B cell (primary cell): ENCODE measurements around the gene ADARB2. TPM values are rescaled to one million over a fixed set of nuclear protein-coding genes. Genes with fewer than 3 reads are reported as not detected.

Experiments used
- ATAC-seq: fragments of 200-7000 bp; cut with Tn5 transposase; one replicate; pipeline ENCODE4 v1.10.0; 2021; ENCODE audit warnings: low read depth, mild to moderate bottlenecking, moderate number of reproducible peaks, moderate library complexity
- CTCF ChIA-PET: fragments of 350-600 bp; sonication (Branson Sonifier 250); formaldehyde crosslinking; loops from one replicate; lab custom pipeline; 2021; ENCODE audit warnings: antibody characterized with exemption, inconsistent platforms; lab: Charles Lee
- POLR2A ChIA-PET: fragments of 350-600 bp; sonication (Branson Sonifier 250); formaldehyde crosslinking; loops from one replicate; lab custom pipeline; 2021; ENCODE audit warnings: antibody characterized with exemption; lab: Charles Lee
- DNase-seq: peaks from one replicate; pipeline ENCODE4 v3.0.0; 2013
- H2AFZ ChIP-seq: 2 replicates; pipeline ENCODE4 v1.6.1; 2012; ENCODE audit warnings: mild to moderate bottlenecking, low read depth, low read length; ENCODE audit not compliant: insufficient read depth, poor library complexity, severe bottlenecking
- H3K27ac ChIP-seq, 2 donors: 1 replicate in 1 of 2; 2 replicates in 1 of 2; pipeline ENCODE4 v1.5.1; 2012 to 2013; ENCODE audit warnings: low read length in 2 of 2, mild to moderate bottlenecking in 2 of 2, moderate library complexity in 1 of 2
- H3K27me3 ChIP-seq, 4 experiments: fragments of 200-600 bp in 1 of 4; sonication (generic) in 1 of 4; replicated peaks in 1 of 4; 1 replicate in 2 of 4; 2 replicates in 2 of 4; pipeline versions ENCODE4 v1.6.1 to v1.7.0; 2013 to 2016; ENCODE audit warnings: low read length in 3 of 4, mild to moderate bottlenecking in 2 of 4, mixed read lengths in 1 of 4, moderate library complexity in 1 of 4; ENCODE audit not compliant: insufficient read depth in 4 of 4, control insufficient read depth in 3 of 4; ENCODE audit errors: control extremely low read depth in 1 of 4
- H3K36me3 ChIP-seq, 2 experiments: replicated peaks in 1 of 2; 1 replicate in 1 of 2; 2 replicates in 1 of 2; pipeline versions ENCODE4 v1.6.1 to v1.7.1; 2013; ENCODE audit warnings: low read length in 1 of 2; ENCODE audit not compliant: insufficient read depth in 2 of 2, control insufficient read depth in 1 of 2; ENCODE audit errors: control extremely low read depth in 1 of 2, extremely low read depth in 1 of 2
- H3K4me1 ChIP-seq, 2 donors: fragments of 200-600 bp in 1 of 2; sonication (generic) in 1 of 2; 1 replicate in 1 of 2; 2 replicates in 1 of 2; pipeline versions ENCODE4 v1.5.1 to v1.6.1; 2013 to 2017; ENCODE audit warnings: low read length in 2 of 2; ENCODE audit not compliant: control insufficient read depth in 2 of 2, insufficient read depth in 2 of 2
- H3K4me2 ChIP-seq: replicated peaks from 2 replicates; pipeline ENCODE3; 2012; ENCODE audit warnings: mild to moderate bottlenecking, low read depth, low read length; ENCODE audit not compliant: poor library complexity, severe bottlenecking
- H3K4me3 ChIP-seq, 5 experiments: fragments of 200-600 bp in 1 of 5; sonication (generic) in 1 of 5; 1 replicate in 3 of 5; 2 replicates in 2 of 5; pipeline versions ENCODE4 v1.5.1 to v1.7.0; 2011 to 2016; ENCODE audit warnings: low read length in 4 of 5, mild to moderate bottlenecking in 4 of 5, low read depth in 2 of 5, control low read depth in 1 of 5, moderate library complexity in 1 of 5; ENCODE audit not compliant: insufficient read depth in 1 of 5; ENCODE audit errors: control extremely low read depth in 1 of 5, extremely low read depth in 1 of 5
- H3K79me2 ChIP-seq: fragments of 200-600 bp; sonication (generic); one replicate; pipeline ENCODE4 v1.6.0; 2016; ENCODE audit warnings: low read length; ENCODE audit not compliant: control insufficient read depth, insufficient read depth
- H3K9ac ChIP-seq: fragments of 200-600 bp; sonication (generic); 2 replicates; pipeline ENCODE4 v1.6.1; 2017; ENCODE audit warnings: mild to moderate bottlenecking, low read length, moderate library complexity
- H3K9me3 ChIP-seq, 3 donors: one replicate each; pipeline versions ENCODE4 v1.6.1 to v1.7.1; 2013; ENCODE audit warnings: low read length in 2 of 3; ENCODE audit not compliant: control insufficient read depth in 2 of 3, insufficient read depth in 1 of 3; ENCODE audit errors: control extremely low read depth in 1 of 3
- H4K20me1 ChIP-seq: 2 replicates; pipeline ENCODE4 v1.6.0; 2012; ENCODE audit warnings: mild to moderate bottlenecking, low read length; ENCODE audit not compliant: insufficient read depth, control insufficient read depth, poor library complexity, severe bottlenecking
- H3K27ac Mint-ChIP-seq: one replicate; pipeline ENCODE4 v1.8.0; 2021; ENCODE audit warnings: mixed read lengths
- H3K27me3 Mint-ChIP-seq: one replicate; pipeline ENCODE4 v1.8.0; 2021; ENCODE audit warnings: mixed read lengths
- H3K4me1 Mint-ChIP-seq: one replicate; pipeline ENCODE4 v1.8.0; 2021; ENCODE audit warnings: mixed read lengths
- H3K4me3 Mint-ChIP-seq: one replicate; pipeline ENCODE4 v1.8.0; 2021; ENCODE audit warnings: mixed read lengths
- H3K9me3 Mint-ChIP-seq: one replicate; pipeline ENCODE4 v1.8.0; 2022; ENCODE audit warnings: mixed read lengths; ENCODE audit not compliant: insufficient read depth
- CTCF ChIP-seq: fragments of 200-600 bp; IDR thresholded peaks from one replicate; pipeline ENCODE4 v1.8.0; 2022; ENCODE audit warnings: antibody characterized with exemption, mild to moderate bottlenecking
- EZH2 ChIP-seq: IDR thresholded peaks from 2 replicates; pipeline ENCODE4 v1.6.1; 2012; ENCODE audit warnings: borderline replicate concordance, low read depth, mild to moderate bottlenecking, moderate library complexity, low read length; ENCODE audit not compliant: insufficient read depth, poor library complexity, severe bottlenecking
- WGBS: methylation state at CpG from one replicate; pipeline ENCODE4 v1.1.5; 2013; ENCODE audit warnings: missing lambda C conversion rate; ENCODE audit not compliant: insufficient coverage; 5-methylcytosine and 5-hydroxymethylcytosine counted together
- intact Hi-C: fragments of 100-400 bp; cut with micrococcal nuclease; formaldehyde crosslinking; loops from one replicate; pipeline ENCODE4 v1.10.0; 2022
- polyA plus RNA-seq: library from polyadenylated mRNA; depleted of rRNA; stranded (reverse); fragments of >200 nt; gene quantifications from 2 replicates; pipeline ENCODE4 v1.2.3, GENCODE V29; 2012
- total RNA-seq, 2 donors: library from RNA; stranded (reverse); fragments of 120-200 nt in 1 of 2; gene quantifications; 1 replicate in 1 of 2; 2 replicates in 1 of 2; pipeline versions ENCODE4 v1.2.3 to v1.2.4, GENCODE V29; 2013 to 2022

The ADARB2 gene
- total and polyA plus RNA-seq, 2 donors (not counting 1 experiment from before 2014, with no cell fraction given): 0.13 to 0.96 TPM

- no peaks in the 10 kb centered on the region for H3K9me3 Mint-ChIP-seq
- 96% methylated on average over 11 of the region's 11 CpGs for WGBS
- ATAC-seq: no peak
Measured at GRCh38 chr10:1395025-1395480, 342.3 kb downstream of the ADARB2 start.

More at GRCh38 chr10:1395025-1395480, 342.3 kb downstream of the ADARB2 start:
- DNase-seq: no peak
- ChIA-PET POLR2A (no interaction called here), CTCF (no interaction called here)
- Histone ChIP-seq H3K79me2 (no peaks in the 10 kb centered on the region), H2AFZ (no peak overlapping the region), H3K36me3 (no peaks in the 10 kb centered on the region), H3K27ac (no peak overlapping the region), H4K20me1 (no peaks in the 10 kb centered on the region), H3K4me3 (no peak overlapping the region), H3K4me1 (no peaks in the 10 kb centered on the region), H3K9ac (no peak overlapping the region), H3K4me2 (no peak overlapping the region), H3K27me3 (peaks cover 0 to 2% (median 0%) of the 10 kb centered on the region in 4 experiments), H3K9me3 (no peaks in the 10 kb centered on the region)
- TF ChIP-seq EZH2: no peak
- TF ChIP-seq CTCF: no peak
- intact Hi-C loops: no loop called here
- H3K27ac Mint-ChIP-seq: no peak overlapping the region
- H3K4me3 Mint-ChIP-seq: no peak overlapping the region
- H3K4me1 Mint-ChIP-seq: no peaks in the 10 kb centered on the region
- H3K27me3 Mint-ChIP-seq: peaks cover 10% of the 10 kb centered on the region
